ENCODE measurements around the gene SRP19. TPM values are rescaled to one million over a fixed set of nuclear protein-coding genes. Genes with fewer than 3 reads are reported as not detected.

The SRP19 gene
- total RNA-seq, 2 donors from 2014 or later, result 65.4 to 65.7 TPM

DNA sequence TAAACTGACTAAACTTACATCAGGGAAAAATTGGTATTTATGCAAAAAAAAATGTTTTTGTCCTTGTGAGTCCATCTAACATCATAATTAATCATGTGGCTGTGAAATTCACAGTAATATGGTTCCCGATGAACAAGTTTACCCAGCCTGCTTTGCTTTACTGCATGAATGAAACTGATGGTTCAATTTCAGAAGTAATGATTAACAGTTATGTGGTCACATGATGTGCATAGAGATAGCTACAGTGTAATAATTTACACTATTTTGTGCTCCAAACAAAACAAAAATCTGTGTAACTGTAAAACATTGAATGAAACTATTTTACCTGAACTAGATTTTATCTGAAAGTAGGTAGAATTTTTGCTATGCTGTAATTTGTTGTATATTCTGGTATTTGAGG, 16.6 kb upstream of the SRP19 start:
- peaks cover 39% of the 10 kb centered on the region for H3K36me3 ChIP-seq (ENCODE audit: control insufficient read depth, insufficient read depth, low read length)

DNA sequence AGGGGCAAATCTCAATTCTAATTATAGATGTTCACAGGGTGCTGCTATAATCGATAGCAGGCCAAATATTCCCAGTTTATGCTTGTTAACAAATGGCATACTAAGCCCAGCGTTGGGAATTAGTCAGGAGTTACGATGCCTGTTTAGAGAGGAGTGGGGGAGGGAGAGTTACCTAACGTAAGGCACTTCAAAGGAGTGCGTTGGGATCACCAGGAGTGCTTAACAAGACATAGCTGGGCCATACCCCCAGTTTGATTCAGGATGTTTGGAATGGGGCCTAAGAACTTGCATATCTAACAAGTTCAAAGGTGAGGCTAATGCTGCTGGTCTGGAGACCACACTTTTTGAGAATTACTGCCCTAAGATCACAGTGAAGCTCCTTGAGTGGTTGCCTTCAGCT, 14.5 kb upstream of the SRP19 start:
- H3K27me3 ChIP-seq (ENCODE audit: control insufficient read depth, insufficient read depth, low read length, poor library complexity, severe bottlenecking), result no peaks in the 10 kb centered on the region
- H3K27ac ChIP-seq (ENCODE audit: low read depth, low read length), result no peak overlapping the region
- Mint-ChIP-seq H3K9me3 (peaks cover 5% of the 10 kb centered on the region), H3K4me1 (peaks cover 15% of the 10 kb centered on the region), H3K36me3 (ENCODE audit: low read depth) (peaks cover 20% of the 10 kb centered on the region), H3K27ac (peak overlapping the region; percentile 3), H3K27me3 (ENCODE audit: insufficient read depth) (no peaks in the 10 kb centered on the region), H3K4me3 (no peak overlapping the region)
- peaks cover 3% of the 10 kb centered on the region for H3K4me1 ChIP-seq (ENCODE audit: control insufficient read depth, insufficient read depth, low read length)
- H3K9me3 ChIP-seq (ENCODE audit: control insufficient read depth, low read length), result peaks cover under 1% of the 10 kb centered on the region
- DNase-seq, result peak; percentile 50
- peaks cover 19% of the 10 kb centered on the region for H3K36me3 ChIP-seq (ENCODE audit: control insufficient read depth, insufficient read depth, low read length)
- no peak overlapping the region for H3K4me3 ChIP-seq (ENCODE audit: low read length)
- H3K9ac ChIP-seq (ENCODE audit: extremely low read depth, low read length, poor library complexity, severe bottlenecking), result no peak overlapping the region
- WGBS, 2 experiments (ENCODE audit: insufficient coverage in 1 of 2, insufficient read length in 1 of 2), result 66 to 86% methylated on average over 5 of the region's 5 CpGs
- TF ChIP-seq, protein P1, sequence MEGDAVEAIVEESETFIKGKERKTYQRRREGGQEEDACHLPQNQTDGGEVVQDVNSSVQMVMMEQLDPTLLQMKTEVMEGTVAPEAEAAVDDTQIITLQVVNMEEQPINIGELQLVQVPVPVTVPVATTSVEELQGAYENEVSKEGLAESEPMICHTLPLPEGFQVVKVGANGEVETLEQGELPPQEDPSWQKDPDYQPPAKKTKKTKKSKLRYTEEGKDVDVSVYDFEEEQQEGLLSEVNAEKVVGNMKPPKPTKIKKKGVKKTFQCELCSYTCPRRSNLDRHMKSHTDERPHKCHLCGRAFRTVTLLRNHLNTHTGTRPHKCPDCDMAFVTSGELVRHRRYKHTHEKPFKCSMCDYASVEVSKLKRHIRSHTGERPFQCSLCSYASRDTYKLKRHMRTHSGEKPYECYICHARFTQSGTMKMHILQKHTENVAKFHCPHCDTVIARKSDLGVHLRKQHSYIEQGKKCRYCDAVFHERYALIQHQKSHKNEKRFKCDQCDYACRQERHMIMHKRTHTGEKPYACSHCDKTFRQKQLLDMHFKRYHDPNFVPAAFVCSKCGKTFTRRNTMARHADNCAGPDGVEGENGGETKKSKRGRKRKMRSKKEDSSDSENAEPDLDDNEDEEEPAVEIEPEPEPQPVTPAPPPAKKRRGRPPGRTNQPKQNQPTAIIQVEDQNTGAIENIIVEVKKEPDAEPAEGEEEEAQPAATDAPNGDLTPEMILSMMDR (conservative IDR thresholded peaks at IDR 0.05), result no peak

More for the DNA sequence above, 16.6 kb upstream of the SRP19 start:
- Histone ChIP-seq H3K9me3 (ENCODE audit: control insufficient read depth, low read length) (peaks cover 21% of the 10 kb centered on the region), H3K27me3 (ENCODE audit: control insufficient read depth, insufficient read depth, low read length, poor library complexity, severe bottlenecking) (no peaks in the 10 kb centered on the region), H3K4me3 (ENCODE audit: low read length) (no peak overlapping the region), H3K27ac (ENCODE audit: low read depth, low read length) (no peak overlapping the region), H3K4me1 (ENCODE audit: control insufficient read depth, insufficient read depth, low read length) (peaks cover 3% of the 10 kb centered on the region), H3K9ac (ENCODE audit: extremely low read depth, low read length, poor library complexity, severe bottlenecking) (no peak overlapping the region)
- Mint-ChIP-seq H3K4me3 (no peak overlapping the region), H3K36me3 (ENCODE audit: low read depth) (peaks cover 41% of the 10 kb centered on the region), H3K4me1 (peaks cover 15% of the 10 kb centered on the region), H3K27me3 (ENCODE audit: insufficient read depth) (no peaks in the 10 kb centered on the region), H3K27ac (no peak overlapping the region), H3K9me3 (peaks cover 12% of the 10 kb centered on the region)
- 100% methylated on average over 1 of the region's 1 CpG; no CpG with 5 or more reads in 1 of the 2 experiments for WGBS, 2 experiments (ENCODE audit: insufficient coverage in 1 of 2, insufficient read length in 1 of 2)
- no peak for DNase-seq
- TF ChIP-seq, protein P1 (conservative IDR thresholded peaks at IDR 0.05), result no peak

DNA sequence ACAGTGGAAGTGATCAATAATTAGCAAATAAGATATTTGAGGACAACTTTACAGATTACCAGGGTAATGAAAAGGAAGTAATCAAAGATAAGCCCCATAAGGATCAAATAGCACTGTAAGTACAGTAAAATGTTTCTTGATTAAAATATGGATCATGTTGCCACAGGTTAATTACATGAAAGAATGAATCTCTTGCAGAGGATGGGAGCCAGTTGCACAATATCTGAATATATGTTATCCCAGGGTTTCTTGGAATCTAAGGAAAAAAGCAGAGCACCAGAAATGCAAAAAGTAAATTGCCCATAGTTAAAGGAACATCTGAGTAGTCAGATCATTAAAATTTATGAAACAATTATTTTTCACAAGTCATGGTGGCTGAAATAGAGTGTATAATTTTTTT, 13.8 kb upstream of the SRP19 start:
- no peak overlapping the region for H3K4me3 Mint-ChIP-seq
- no peak overlapping the region for H3K4me3 ChIP-seq (ENCODE audit: low read length)
- peaks cover 3% of the 10 kb centered on the region for H3K4me1 ChIP-seq (ENCODE audit: control insufficient read depth, insufficient read depth, low read length)
- H3K9ac ChIP-seq (ENCODE audit: extremely low read depth, low read length, poor library complexity, severe bottlenecking), result no peak overlapping the region
- peaks cover 2% of the 10 kb centered on the region for H3K27me3 Mint-ChIP-seq (ENCODE audit: insufficient read depth)
- TF ChIP-seq, protein P1 (conservative IDR thresholded peaks at IDR 0.05), result no peak
- no peak for DNase-seq
- no peaks in the 10 kb centered on the region for H3K27me3 ChIP-seq (ENCODE audit: control insufficient read depth, insufficient read depth, low read length, poor library complexity, severe bottlenecking)
- H3K9me3 ChIP-seq (ENCODE audit: control insufficient read depth, low read length), result no peaks in the 10 kb centered on the region
- H3K9me3 Mint-ChIP-seq, result peaks cover 3% of the 10 kb centered on the region
- H3K4me1 Mint-ChIP-seq, result peaks cover 15% of the 10 kb centered on the region
- H3K27ac Mint-ChIP-seq, result no peak overlapping the region
- H3K27ac ChIP-seq (ENCODE audit: low read depth, low read length), result no peak overlapping the region
- peaks cover 11% of the 10 kb centered on the region for H3K36me3 ChIP-seq (ENCODE audit: control insufficient read depth, insufficient read depth, low read length)
- H3K36me3 Mint-ChIP-seq (ENCODE audit: low read depth), result peaks cover 13% of the 10 kb centered on the region
